ENCODE results near the gene ELMO1.
"Not testable (repeated sequence)": the region's sequence is repeated elsewhere in the genome, so short reads cannot be mapped to it uniquely, and the experiment has no call there.

The ELMO1 gene

DNA sequence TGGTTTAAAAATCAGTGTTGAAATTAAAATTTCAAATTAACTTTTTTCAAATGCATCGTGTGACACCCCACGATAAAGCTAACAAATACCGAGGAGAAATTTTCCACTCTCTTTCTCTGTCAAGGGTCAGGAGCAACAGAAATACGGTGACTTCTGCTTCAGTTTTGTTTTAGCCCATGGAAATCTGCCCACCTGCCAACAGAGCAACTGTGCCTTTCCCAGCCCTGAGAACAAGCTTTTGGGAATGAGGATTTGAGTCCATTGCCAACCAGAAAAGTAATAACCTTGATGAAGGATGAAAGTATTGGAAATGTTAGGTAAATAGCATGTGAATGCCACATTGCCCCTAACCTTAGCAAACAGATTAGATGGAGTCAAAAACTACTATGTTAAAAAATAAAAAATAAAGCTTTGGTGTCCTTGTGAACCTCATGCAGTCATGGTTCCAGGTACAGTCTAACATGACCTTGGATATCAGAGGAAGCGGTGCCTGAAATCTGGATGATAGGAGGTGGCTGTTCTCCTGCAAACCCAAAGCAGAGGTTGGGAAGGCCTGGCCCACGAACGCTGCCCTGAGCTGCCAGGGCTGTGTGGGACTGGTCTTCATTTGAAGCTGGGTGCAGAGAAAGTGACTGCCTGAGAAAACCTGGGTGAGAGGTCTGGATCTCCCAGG, 296.8 kb downstream of the ELMO1 start:
- no peak for DNase-seq
- in situ Hi-C loops (cut with HindIII; ENCODE audit: low pct_ligation_motif_present, low pct_unique_long_range_greater_than_20kb, low sequenced_read_pairs) = loop anchor here (25.0 kb wide), 1 partner anchor 165 kb away; no protein-coding TSS in a partner anchor

DNA sequence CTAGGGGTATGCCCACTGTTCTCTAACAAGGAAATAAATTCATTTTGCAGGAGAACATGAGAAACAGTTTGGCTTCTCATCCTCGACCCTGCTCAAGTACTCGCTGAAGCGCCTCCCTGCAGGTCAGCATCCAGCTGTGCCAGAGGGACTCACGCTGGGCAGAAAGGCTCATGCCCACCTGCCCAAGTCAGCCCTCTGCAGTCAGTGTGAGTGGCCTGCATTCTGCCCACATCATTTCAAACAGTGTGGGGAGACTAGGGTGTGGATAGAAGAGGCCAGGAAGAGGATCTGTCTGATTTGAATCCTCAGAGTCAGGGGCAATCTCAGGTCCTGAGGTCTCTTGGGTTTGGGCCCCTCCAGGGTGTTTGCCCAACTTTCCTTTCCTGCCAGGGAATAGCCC, 297.8 kb downstream of the ELMO1 start:
- in situ Hi-C loops (cut with HindIII; ENCODE audit: low pct_ligation_motif_present, low pct_unique_long_range_greater_than_20kb, low sequenced_read_pairs) = loop anchor here (25.0 kb wide), 1 partner anchor 164 kb away; no protein-coding TSS in a partner anchor
- DNase-seq = no peak

DNA sequence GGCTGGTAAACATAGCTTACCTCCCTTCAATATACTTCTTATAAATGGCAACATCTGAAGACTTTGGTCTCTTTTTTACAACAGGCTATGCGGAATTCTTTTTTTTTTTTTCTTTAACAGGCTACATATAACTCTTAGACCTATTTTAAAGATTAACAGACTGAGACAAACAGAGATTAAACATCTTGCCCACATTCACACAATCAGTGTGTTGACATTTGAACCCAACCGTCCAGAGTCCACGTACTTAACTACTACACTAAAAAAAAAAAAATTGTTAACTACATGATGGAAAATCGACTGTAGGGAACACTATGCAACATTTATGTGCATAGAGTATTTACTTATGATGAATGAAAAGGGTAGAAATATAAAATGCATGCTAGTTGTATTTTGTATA, 298.5 kb downstream of the ELMO1 start:
- DNase-seq = no peak
- in situ Hi-C loops (cut with HindIII; ENCODE audit: low pct_ligation_motif_present, low pct_unique_long_range_greater_than_20kb, low sequenced_read_pairs) = loop anchor here (25.0 kb wide), 1 partner anchor 163 kb away; no protein-coding TSS in a partner anchor

DNA sequence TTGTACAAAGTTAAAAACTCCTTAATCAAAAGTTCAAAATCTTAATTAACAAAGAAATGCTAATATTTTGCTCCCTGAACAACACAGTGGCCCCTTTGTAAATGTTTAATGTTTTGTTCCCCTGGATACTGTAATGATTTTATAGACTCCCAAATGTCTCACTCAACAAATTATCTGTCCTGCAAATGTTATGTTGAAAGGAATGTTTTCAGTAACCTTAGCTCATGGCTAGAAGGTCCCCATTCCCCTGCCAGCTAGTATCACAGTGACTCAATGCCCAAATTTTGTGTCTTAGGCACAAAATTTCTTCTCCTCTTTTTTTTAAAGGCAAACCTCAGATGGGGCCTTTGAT, 298.9 kb downstream of the ELMO1 start:
- no peak for DNase-seq
- in situ Hi-C loops (cut with HindIII; ENCODE audit: low pct_ligation_motif_present, low pct_unique_long_range_greater_than_20kb, low sequenced_read_pairs) = loop anchor here (25.0 kb wide), 1 partner anchor 162 kb away; no protein-coding TSS in a partner anchor

DNA sequence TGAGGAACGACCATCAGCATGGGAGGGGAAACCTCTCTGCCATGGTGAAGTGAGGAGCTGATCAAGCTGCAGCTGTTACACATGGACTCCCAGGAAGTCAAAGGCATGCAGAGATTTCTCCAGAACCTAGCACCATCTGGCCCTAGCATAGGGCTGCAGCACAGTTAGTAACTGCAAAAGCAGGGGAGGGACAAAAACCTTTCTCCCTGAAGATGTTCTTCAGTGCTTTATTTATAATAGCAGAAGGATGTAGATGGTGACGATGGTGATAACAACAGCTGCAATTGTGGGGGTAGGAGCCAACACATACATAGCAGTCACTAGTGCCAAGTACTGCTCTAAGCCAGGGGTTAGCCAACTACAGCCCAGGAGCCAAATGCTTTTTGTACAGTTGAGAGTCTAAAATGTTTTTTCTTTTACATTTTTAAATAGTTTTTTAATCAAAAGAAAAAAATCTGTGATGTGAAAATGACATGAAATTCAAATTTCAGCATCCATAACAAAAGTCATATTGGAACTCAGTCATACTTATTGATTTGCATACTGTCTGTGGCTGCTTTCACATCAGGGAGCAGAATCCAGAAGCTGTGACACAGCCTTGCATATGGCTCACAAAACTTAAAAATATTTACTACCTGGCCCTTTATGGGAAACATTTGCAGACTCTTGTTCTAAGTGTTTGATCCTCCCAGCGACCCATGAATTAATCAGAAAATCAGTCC, 299.5 kb downstream of the ELMO1 start:
- in situ Hi-C loops (cut with HindIII; ENCODE audit: low pct_ligation_motif_present, low pct_unique_long_range_greater_than_20kb, low sequenced_read_pairs) = no loop called here
- DNase-seq = no peak

DNA sequence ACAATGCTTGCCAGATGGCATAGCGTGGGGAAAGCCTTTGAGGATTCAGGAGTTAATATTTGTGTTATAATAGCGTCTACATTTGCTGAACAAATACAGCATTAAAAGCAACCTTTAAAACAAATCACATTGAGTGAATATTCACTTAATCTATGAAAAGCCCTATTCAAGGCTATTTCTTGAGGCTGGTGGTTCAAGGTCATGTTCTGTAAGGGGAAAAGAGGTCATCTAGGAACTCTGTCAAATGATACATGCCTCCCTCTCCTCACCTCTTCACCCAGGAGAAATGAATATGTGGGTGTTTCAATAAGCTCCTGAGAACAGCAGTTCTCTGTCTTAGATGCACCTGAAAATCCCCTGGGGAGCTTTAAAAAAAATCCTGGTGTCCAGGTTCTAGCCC, 303.0 kb downstream of the ELMO1 start:
- DNase-seq = no peak
- in situ Hi-C loops (cut with HindIII; ENCODE audit: low pct_ligation_motif_present, low pct_unique_long_range_greater_than_20kb, low sequenced_read_pairs) = no loop called here

DNA sequence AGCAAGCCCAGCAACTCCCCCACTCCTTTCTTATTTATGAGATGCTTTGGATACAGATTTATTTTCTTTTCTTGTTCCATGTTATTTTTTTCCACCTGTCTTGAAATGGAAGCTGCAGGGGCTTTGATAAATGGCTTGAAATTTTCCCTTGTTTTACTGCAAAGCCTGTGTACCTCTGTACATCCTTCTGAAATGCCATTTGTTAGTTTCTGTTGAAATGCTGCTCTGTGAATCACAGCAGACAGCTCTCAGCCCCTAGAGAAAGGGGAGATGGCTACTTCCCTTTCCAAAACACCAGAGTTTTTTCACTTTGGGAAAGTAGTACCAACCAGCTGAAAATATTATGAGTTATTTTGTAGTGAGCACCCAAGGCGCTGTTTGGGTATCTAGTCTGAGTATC, 304.2 kb downstream of the ELMO1 start:
- in situ Hi-C loops (cut with HindIII; ENCODE audit: low pct_ligation_motif_present, low pct_unique_long_range_greater_than_20kb, low sequenced_read_pairs) = no loop called here
- DNase-seq = no peak

DNA sequence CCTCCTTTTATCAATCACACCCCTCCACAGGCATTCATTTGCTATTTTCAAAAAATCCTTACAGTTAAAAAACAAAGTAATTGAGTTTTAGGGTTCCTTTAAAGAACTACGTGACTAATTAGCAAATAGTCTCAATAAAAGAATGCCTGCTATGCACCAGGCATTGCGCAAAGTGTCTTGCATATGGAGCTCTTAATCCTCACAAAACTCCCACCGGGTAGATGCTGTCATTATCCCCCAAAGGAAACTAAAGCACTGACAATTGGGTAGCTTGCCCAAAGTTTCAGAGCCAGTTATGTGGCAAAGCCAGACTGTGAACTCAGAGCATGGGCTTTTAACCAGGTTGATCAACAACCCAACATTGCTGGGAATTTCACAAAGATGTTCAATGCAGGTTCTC, 305.7 kb downstream of the ELMO1 start:
- in situ Hi-C loops (cut with HindIII; ENCODE audit: low pct_ligation_motif_present, low pct_unique_long_range_greater_than_20kb, low sequenced_read_pairs) = no loop called here
- no peak for DNase-seq

DNA sequence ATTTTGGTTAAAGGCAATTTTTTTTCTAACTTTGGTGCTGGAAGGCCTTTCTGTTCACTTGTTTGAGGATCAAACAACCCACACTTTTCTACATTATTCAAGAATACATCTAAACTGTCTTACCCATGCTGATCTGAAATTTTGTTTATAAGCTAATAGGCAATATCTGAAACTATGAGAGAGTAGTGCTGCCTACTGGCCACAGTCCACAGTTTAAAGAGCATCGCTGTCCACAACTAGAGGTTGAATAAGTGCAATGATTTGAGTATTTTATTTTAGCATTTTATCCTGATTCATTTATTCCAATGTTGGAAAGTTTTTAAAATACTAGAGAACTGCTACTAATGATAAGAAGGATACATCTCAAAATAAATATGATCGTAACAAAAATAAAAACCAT, 306.9 kb downstream of the ELMO1 start:
- no peak for DNase-seq
- in situ Hi-C loops (cut with HindIII; ENCODE audit: low pct_ligation_motif_present, low pct_unique_long_range_greater_than_20kb, low sequenced_read_pairs) = no loop called here

DNA sequence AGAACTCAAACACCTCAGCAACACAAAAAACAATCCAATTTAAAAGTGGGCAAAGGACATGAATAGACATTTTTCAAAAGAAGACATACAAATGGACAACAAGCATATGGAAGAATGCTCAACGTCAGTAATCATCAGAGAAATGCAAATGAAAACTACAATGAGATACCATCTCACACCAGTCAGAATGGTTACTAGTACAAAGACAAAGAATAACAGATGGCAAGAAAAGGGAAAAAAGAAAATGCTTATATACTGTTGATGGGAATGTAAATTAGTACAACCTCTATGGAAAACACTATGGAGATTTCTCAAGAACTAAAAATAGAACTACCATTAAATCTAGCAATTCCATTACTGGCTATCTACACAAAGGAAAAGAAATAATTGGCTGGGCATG, 314.8 kb downstream of the ELMO1 start:
- in situ Hi-C loops (cut with HindIII; ENCODE audit: low pct_ligation_motif_present, low pct_unique_long_range_greater_than_20kb, low sequenced_read_pairs) = not testable (repeated sequence)

DNA sequence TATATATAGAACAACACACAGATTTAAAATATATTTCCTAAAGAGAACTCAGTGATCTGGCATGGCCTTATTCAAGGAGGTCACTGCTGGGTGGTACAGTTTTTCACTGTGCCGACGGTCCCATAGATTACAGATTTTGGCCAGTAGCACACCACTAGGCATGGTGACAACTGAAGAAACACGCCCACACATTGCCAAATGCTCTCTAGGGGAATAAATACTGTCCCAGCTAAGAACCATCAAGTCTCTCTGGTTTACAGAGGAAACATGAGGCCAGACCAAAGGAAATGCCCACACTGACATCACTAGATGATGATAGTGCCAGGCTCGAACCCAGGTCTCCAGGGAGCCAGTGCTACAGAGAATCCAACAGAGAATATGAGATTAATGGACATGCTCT, 316.8 kb downstream of the ELMO1 start:
- no peak for DNase-seq
- in situ Hi-C loops (cut with HindIII; ENCODE audit: low pct_ligation_motif_present, low pct_unique_long_range_greater_than_20kb, low sequenced_read_pairs) = no loop called here

More for the DNA sequence above, 314.8 kb downstream of the ELMO1 start:
- not testable (repeated sequence) for DNase-seq

DNA sequence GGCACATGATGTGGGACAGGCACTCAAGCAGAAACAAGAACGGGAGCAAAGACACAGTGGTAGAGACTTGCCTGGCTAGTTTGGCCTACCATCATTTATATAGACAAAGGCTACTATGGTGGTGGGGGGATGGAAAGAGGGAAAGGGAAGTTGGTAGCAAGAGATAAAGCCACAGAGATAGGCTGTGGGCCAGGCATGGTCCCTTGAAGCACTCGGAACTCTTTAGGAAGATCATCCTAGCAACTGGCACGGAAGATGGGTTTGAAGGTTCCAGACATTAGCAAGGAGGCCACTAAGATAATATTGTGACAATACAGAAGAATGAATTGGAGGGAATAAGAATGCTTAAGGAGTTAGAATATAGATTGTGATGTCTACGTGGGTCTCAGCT, 319.6 kb downstream of the ELMO1 start:
- in situ Hi-C loops (cut with HindIII; ENCODE audit: low pct_ligation_motif_present, low pct_unique_long_range_greater_than_20kb, low sequenced_read_pairs) = no loop called here
- DNase-seq = no peak

DNA sequence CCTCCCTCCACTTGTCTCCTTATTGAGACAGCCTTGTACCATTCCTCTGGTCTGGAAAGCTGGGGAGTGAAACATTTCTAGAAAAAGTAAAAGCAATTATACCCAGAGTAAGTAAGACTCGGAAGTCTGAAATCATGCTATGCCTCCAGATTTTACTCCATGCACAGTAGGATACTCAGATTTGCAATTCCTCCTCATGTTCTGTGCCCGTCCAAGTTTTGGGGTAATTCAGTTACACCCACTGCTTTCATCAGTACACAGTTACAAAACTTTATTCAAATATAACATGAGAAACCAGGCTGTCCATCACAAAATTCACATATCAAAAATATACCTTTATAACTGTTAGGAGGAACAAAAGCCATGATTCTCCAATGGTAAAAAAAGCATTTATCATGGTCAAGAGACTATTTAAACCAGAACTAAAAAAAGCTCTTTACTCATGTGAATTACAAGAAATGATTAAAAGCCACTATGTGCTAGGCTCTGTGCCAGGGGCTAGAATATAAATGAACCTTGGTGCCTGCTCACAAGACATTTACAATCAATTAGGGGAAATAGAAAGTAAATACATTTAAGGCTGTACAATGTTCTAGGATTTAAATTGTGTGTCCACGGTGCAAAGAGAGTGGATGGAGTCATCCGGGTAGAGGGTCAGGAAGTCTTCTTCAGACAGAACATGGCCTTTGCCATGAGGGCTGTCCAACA, 320.2 kb downstream of the ELMO1 start:
- DNase-seq = no peak
- in situ Hi-C loops (cut with HindIII; ENCODE audit: low pct_ligation_motif_present, low pct_unique_long_range_greater_than_20kb, low sequenced_read_pairs) = no loop called here

DNA sequence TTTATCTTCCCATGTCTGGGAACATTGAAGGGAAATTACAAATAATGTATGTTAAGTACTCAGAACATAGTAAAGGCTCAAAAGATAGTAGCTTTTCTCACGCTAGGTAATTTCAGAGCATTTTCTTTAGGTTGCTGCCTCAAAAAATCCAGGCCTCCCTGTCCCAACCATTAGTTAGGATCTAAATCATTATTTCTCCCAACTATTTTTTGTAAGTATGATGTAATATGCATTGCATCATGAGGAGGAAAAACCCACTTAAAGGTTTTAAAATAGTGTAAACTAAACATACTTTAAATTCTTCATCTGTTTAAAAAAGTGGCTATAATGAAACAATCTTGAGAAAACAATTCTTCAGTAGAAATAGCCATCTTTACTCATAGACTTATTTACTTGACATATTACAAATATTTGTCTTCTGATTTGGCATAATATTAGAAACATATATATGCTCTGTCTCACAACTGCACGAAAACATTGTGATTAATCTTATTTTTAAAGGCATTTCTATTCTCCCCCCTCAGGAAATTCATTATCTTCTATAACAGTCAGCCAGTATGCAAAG, 329.3 kb downstream of the ELMO1 start:
- in situ Hi-C loops (cut with HindIII; ENCODE audit: low pct_ligation_motif_present, low pct_unique_long_range_greater_than_20kb, low sequenced_read_pairs) = no loop called here
- no peak for DNase-seq

DNA sequence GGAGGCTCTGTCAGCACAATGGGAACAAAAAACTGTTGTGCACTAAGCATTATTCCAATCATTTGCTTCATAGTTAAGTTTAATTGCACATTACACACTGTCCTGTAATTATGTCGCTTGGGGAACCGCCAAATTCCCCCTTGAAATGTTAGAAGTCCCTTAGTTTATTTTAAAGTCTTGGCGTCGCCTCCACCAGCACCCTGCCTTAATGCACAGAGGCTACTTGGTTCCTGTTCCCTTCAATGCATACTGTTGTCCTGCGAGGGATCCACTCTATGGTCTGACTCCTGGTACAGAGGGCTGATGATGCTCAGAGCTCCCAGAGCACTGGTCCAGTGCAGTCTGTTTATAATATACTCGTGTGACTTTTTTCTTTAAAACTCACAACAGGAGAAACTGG, 330.7 kb downstream of the ELMO1 start:
- no peak for DNase-seq
- in situ Hi-C loops (cut with HindIII; ENCODE audit: low pct_ligation_motif_present, low pct_unique_long_range_greater_than_20kb, low sequenced_read_pairs) = no loop called here

DNA sequence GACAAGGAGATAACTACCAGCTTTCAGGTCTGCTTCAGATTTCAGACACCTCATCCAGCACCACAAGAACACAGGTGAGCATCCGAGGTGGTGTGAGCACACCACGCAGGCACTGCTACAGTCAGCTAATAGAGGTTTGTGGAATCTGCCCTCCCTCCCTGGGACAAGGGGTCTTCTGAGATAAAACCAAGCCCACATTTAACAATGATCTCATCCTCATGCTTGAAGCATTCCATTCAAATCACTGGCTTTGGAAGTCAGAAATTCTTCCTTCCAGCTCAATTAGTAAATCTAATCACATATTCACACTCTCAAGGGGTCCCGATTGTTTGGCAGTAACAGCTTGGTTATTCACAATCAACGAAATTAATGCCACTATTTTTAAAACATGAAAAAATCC, 331.4 kb downstream of the ELMO1 start:
- in situ Hi-C loops (cut with HindIII; ENCODE audit: low pct_ligation_motif_present, low pct_unique_long_range_greater_than_20kb, low sequenced_read_pairs) = no loop called here
- no peak for DNase-seq

DNA sequence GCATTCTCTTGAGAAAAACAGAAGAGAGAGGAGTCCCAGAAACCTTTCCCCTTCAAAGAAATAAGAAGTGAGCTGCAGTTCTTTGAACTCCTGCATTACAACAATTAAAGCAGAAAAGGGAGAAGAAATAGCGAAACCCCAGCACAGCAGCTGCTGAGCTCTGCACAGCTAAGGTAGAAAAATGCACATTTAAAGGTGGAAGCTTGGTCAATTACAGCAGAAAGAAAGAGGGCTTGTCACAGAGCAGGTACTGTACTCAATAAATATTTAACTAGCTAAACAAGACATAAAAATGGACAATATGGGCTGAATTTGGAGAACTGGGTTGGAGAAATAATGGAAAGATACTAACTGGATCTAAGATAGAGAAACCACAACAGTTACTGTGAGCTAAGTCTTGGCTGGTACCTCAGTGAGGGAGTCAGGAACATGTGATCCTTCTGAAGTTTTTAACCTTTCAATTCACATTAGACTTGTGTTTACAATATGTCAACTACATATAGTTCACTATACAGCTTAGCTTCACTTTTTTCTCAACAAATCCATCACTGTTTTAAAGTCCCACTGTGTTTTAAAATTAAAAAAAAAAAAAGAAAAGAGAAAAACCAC, 332.5 kb downstream of the ELMO1 start:
- in situ Hi-C loops (cut with HindIII; ENCODE audit: low pct_ligation_motif_present, low pct_unique_long_range_greater_than_20kb, low sequenced_read_pairs) = no loop called here
- no peak for DNase-seq

DNA sequence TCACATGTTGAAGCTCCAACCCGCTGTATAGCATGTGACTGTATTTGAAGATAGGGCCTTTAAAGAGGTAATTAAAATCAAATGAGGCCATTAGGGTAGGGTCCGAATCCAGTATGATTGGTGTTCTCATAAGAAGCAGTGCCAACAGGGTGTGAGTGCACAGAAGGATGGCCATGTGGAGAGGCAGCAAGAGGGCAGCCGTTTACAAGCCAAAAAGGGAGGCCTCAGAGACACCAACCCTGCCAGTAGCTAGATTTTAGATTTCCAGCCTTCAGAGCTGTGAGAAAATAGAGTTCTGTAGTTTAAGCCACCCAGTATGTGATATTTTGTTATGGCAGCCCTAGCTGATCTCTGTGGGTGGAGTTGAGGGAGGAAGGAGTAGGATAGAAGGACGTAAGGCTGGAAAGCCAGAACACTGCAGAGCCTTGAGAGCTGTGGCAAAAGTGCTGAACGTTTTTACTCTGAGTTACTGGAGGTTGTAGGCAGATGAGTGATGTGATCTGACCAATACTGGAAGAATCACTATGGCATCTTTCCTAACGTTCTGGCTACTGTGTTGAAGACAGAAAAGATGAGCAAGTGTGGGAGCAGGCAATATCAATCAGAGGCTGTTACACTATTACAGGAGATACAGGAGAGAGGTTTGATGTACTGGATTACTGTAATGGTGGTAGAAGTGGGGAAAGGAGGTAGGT, 334.9 kb downstream of the ELMO1 start:
- in situ Hi-C loops (cut with HindIII; ENCODE audit: low pct_ligation_motif_present, low pct_unique_long_range_greater_than_20kb, low sequenced_read_pairs) = no loop called here
- no peak for DNase-seq

All from ACHN (cell line).